Measurements from ENCODE around the gene C2orf69. TPM values are rescaled to one million over a fixed set of nuclear protein-coding genes. Genes with fewer than 3 reads are reported as not detected.

C2orf69 gene
- polyA plus RNA-seq, 1 donor from 2014 or later = 13.6 TPM

DNA sequence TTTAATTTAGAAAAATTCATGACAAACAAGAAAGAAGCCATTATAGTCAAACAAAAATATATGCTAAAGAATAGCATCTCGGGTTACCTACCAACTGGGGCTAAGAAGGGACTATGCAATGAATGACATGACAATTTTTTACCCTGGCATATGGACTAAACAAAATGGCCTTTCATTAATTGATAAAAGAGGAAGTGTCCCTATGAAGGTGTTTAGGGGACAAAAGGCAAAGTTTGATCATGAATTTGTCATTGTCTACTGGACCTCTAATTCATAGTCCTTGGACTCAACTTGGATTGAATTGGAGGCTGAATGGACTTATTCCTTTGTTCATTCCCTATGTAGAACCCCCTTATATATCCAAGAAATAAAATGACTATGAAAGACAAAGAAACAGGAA is 57.0 kb downstream of the C2orf69 start:
- Mint-ChIP-seq H3K27me3 (no peaks in the 10 kb centered on the region), H3K9me3 (no peaks in the 10 kb centered on the region), H3K4me3 (no peak overlapping the region), H3K36me3 (peaks cover 7% of the 10 kb centered on the region), H3K27ac (no peak overlapping the region), H3K4me1 (no peaks in the 10 kb centered on the region)

DNA sequence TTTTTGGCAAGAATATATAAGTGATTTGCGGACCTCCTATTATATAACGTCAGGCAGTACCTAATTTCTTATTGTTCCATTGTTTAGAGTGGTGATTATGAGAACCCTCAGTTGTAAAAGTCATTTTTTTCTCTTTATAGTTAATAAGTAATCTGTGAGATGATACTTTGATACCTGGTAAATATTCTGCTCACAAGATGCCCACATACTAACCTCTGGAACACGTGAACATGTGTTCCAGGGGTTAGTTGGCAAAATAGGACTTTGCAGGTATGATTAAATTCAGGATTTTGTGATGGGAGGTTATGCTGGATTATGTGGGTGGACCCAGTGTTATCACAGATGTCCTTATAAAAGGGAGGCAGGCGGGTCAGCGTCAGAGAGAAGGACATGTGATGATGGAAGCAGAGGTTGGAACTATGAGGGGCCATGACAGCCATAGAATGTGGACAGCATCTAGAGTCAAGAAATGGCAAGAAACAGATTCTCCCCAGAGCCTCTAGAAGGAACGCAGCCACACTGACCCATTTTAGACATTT is 61.1 kb downstream of the C2orf69 start:
- Mint-ChIP-seq H3K27ac (no peak overlapping the region), H3K27me3 (no peaks in the 10 kb centered on the region), H3K36me3 (peaks cover 16% of the 10 kb centered on the region), H3K9me3 (peaks cover 0 to 6% (median 4%) of the 10 kb centered on the region in 3 donors), H3K4me1 (peaks cover 0 to 1% (median 0%) of the 10 kb centered on the region in 3 donors), H3K4me3 (no peak overlapping the region)

DNA sequence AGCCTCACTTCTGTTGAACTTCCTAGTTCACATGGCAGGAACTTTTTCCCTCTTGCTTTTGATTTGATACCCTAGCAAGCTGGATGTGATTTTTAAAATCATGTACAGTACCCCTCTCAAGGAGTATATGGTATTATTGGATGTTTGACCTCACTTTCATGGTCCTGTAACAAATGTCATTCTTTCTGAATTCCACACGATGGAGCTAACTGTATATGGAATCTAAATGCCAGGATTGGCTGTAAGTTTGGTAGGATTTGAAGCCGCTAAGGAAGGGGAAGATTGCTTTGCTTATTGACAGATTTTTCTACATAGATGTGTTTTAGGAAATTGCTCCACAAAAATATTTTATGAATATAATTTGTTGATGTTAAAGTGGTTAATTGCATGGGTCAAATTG is 62.6 kb downstream of the C2orf69 start:
- Mint-ChIP-seq H3K9me3 (peaks cover 0 to 6% (median 4%) of the 10 kb centered on the region in 3 donors), H3K27ac (no peak overlapping the region), H3K4me1 (peaks cover 0 to 1% (median 0%) of the 10 kb centered on the region in 3 donors), H3K36me3 (peaks cover 18% of the 10 kb centered on the region), H3K4me3 (no peak overlapping the region), H3K27me3 (no peaks in the 10 kb centered on the region)

DNA sequence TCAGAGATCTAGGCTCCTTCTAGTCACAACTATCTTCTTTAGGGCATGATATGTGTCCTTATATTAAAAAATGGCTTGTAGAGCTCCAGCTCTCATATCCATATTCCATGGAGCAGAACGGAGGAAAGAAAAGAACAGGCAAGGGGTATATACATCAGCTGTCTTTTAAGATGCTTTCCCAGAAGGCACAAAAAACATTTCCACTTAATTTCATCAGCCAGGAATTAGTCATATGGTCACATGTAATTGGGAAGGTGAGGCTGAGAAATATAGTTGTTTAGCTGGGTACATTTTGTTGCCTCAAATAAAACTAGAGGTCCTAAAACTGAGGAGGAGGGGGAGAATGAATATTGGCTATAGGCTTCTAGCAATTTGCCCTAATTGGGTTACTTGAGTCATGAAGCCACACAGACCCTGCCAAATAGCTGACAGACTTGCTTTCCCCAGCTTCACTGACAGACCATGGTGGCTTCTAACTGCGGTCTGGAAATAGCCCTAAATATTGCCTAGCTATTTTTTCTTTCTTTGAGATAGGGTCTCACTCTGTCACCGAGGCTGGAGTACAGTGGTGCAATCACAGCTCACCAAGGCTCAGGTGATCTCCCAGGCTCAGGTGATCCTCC is 64.3 kb downstream of the C2orf69 start:
- Mint-ChIP-seq H3K4me1 (peaks cover 0 to 1% (median 1%) of the 10 kb centered on the region in 3 donors), H3K27ac (no peak overlapping the region), H3K4me3 (no peak overlapping the region), H3K9me3 (peaks cover 0 to 6% (median 4%) of the 10 kb centered on the region in 3 donors), H3K36me3 (peaks cover 16% of the 10 kb centered on the region), H3K27me3 (no peaks in the 10 kb centered on the region)

Other genes with a start within 250 kb of the C2orf69 start
- 2.0 TPM for gene FTCDNL1, start 60.1 kb upstream of the C2orf69 start, polyA plus RNA-seq
- gene TYW5, start 44.2 kb downstream of the C2orf69 start, polyA plus RNA-seq = 3.9 TPM
- 18.0 TPM for gene MAIP1, start 44.3 kb downstream of the C2orf69 start, polyA plus RNA-seq

Measured in IgD-negative memory B cell (primary cell).